H9 (cell line): ENCODE data around the gene ATAD5. TPM values are rescaled to one million over a fixed set of nuclear protein-coding genes. Genes with fewer than 3 reads are reported as not detected.

ENCODE experiments used
- DNase-seq: peaks from one replicate; pipeline ENCODE4 v3.0.0-alpha.2; 2017
- H2AFZ ChIP-seq: one replicate; pipeline ENCODE4 v1.6.1; 2013; ENCODE audit warnings: mild to moderate bottlenecking, low read length, control low read depth, moderate library complexity
- H2AK5ac ChIP-seq: 2 replicates; pipeline ENCODE4 v1.6.1; 2013; ENCODE audit warnings: low read length, control low read depth, mixed read lengths; ENCODE audit not compliant: insufficient read length
- H2BK120ac ChIP-seq: one replicate; pipeline ENCODE4 v1.6.1; 2013; ENCODE audit warnings: low read depth, mild to moderate bottlenecking, low read length, control low read depth, inconsistent platforms; ENCODE audit not compliant: poor library complexity, severe bottlenecking
- H2BK12ac ChIP-seq: 2 replicates; pipeline ENCODE4 v1.6.1; 2013; ENCODE audit warnings: low read length, control low read depth, mixed read lengths, low read depth; ENCODE audit not compliant: insufficient read length
- H2BK15ac ChIP-seq: 2 replicates; pipeline ENCODE4 v1.6.1; 2013; ENCODE audit warnings: low read depth, low read length, control low read depth
- H2BK20ac ChIP-seq: one replicate; pipeline ENCODE4 v1.6.1; 2013; ENCODE audit warnings: low read depth, mild to moderate bottlenecking, low read length, control low read depth, inconsistent platforms; ENCODE audit not compliant: poor library complexity, severe bottlenecking
- H2BK5ac ChIP-seq: 2 replicates; pipeline ENCODE4 v1.6.1; 2013; ENCODE audit warnings: low read length, control low read depth, mixed read lengths; ENCODE audit not compliant: insufficient read length
- H3K14ac ChIP-seq: 2 replicates; pipeline ENCODE4 v1.6.1; 2013; ENCODE audit warnings: low read length, control low read depth; ENCODE audit not compliant: insufficient read depth
- H3K18ac ChIP-seq: 2 replicates; pipeline ENCODE4 v1.6.1; 2013; ENCODE audit warnings: low read depth, mild to moderate bottlenecking, mixed read lengths, low read length, control low read depth; ENCODE audit not compliant: insufficient read length
- H3K23ac ChIP-seq: 2 replicates; pipeline ENCODE4 v1.6.1; 2013; ENCODE audit warnings: low read length, control low read depth, mixed read lengths, low read depth; ENCODE audit not compliant: insufficient read length
- H3K23me2 ChIP-seq: 2 replicates; pipeline ENCODE4 v1.6.1; 2013; ENCODE audit warnings: low read depth, mild to moderate bottlenecking, mixed read lengths, low read length, control low read depth; ENCODE audit not compliant: insufficient read length, poor library complexity, severe bottlenecking
- H3K27ac ChIP-seq: 2 replicates; pipeline ENCODE4 v1.5.1; 2013; ENCODE audit warnings: low read length, control low read depth, mixed read lengths, low read depth; ENCODE audit not compliant: insufficient read length
- H3K27me3 ChIP-seq: 2 replicates; pipeline ENCODE4 v1.6.1; 2013; ENCODE audit warnings: low read length, control low read depth, inconsistent platforms; ENCODE audit not compliant: insufficient read depth
- H3K4ac ChIP-seq: 2 replicates; pipeline ENCODE4 v1.6.1; 2013; ENCODE audit warnings: low read depth, mild to moderate bottlenecking, control low read depth, inconsistent platforms, low read length, moderate library complexity
- H3K4me1 ChIP-seq: 2 replicates; pipeline ENCODE4 v1.6.1; 2013; ENCODE audit warnings: low read length, control low read depth, inconsistent platforms; ENCODE audit not compliant: insufficient read depth
- H3K4me2 ChIP-seq: 2 replicates; pipeline ENCODE4 v1.6.1; 2013; ENCODE audit warnings: low read length, control low read depth, mixed read lengths; ENCODE audit not compliant: insufficient read length, insufficient read depth
- H3K56ac ChIP-seq: 2 replicates; pipeline ENCODE4 v1.6.1; 2013; ENCODE audit warnings: low read depth, mild to moderate bottlenecking, mixed read lengths, low read length, control low read depth; ENCODE audit not compliant: insufficient read length
- H3K79me1 ChIP-seq: 2 replicates; pipeline ENCODE4 v1.6.1; 2013; ENCODE audit warnings: low read depth, mild to moderate bottlenecking, moderate library complexity, low read length, control low read depth, inconsistent platforms; ENCODE audit not compliant: insufficient read depth, poor library complexity, severe bottlenecking
- H3K79me2 ChIP-seq: 2 replicates; pipeline ENCODE4 v1.6.1; 2013; ENCODE audit warnings: low read length, control low read depth, inconsistent platforms; ENCODE audit not compliant: insufficient read depth
- H3K9ac ChIP-seq: 2 replicates; pipeline ENCODE4 v1.6.1; 2013; ENCODE audit warnings: low read length, control low read depth, mixed read lengths; ENCODE audit not compliant: insufficient read length; ENCODE audit errors: extremely low read depth
- H3K9me3 ChIP-seq: one replicate; pipeline ENCODE4 v1.6.1; 2013; ENCODE audit warnings: low read depth, low read length, inconsistent platforms; ENCODE audit not compliant: control insufficient read depth
- H3T11ph ChIP-seq: one replicate; pipeline ENCODE4 v1.6.1; 2013; ENCODE audit warnings: mild to moderate bottlenecking, low read length, control low read depth, inconsistent platforms
- H4K20me1 ChIP-seq: one replicate; pipeline ENCODE4 v1.6.1; 2013; ENCODE audit not compliant: control insufficient read depth, insufficient read length, insufficient read depth
- H4K5ac ChIP-seq: 2 replicates; pipeline ENCODE4 v1.6.1; 2013; ENCODE audit warnings: low read depth, mild to moderate bottlenecking, mixed read lengths, low read length, control low read depth; ENCODE audit not compliant: insufficient read length
- H4K8ac ChIP-seq: replicated peaks from 2 replicates; pipeline ENCODE4 v1.6.1; 2013; ENCODE audit warnings: low read length, control low read depth, mixed read lengths, low read depth; ENCODE audit not compliant: insufficient read length
- H4K91ac ChIP-seq: 2 replicates; pipeline ENCODE4 v1.6.1; 2013; ENCODE audit warnings: low read depth, mild to moderate bottlenecking, moderate library complexity, mixed read lengths, low read length, control low read depth; ENCODE audit not compliant: insufficient read length
- H3K27ac Mint-ChIP-seq, 3 experiments: 2 replicates in 2 of 3; 3 replicates in 1 of 3; pipeline ENCODE4 v1.8.0; 2020 to 2021; ENCODE audit warnings: mixed read lengths in 3 of 3, mild to moderate bottlenecking in 1 of 3, moderate library complexity in 1 of 3
- H3K27me3 Mint-ChIP-seq: 2 replicates; pipeline ENCODE4 v1.8.0; 2021; ENCODE audit warnings: low read depth, mild to moderate bottlenecking, moderate library complexity, mixed read lengths
- H3K36me3 Mint-ChIP-seq, 3 experiments: 2 replicates in 2 of 3; 3 replicates in 1 of 3; pipeline ENCODE4 v1.8.0; 2020 to 2021; ENCODE audit warnings: low read depth in 3 of 3, mixed read lengths in 3 of 3; ENCODE audit not compliant: insufficient read depth in 1 of 3
- H3K4me1 Mint-ChIP-seq, 2 experiments: 2 replicates each; pipeline ENCODE4 v1.8.0; 2020; ENCODE audit warnings: mixed read lengths in 2 of 2
- H3K4me3 Mint-ChIP-seq, 2 experiments: 2 replicates in 1 of 2; 3 replicates in 1 of 2; pipeline ENCODE4 v1.8.0; 2020 to 2021; ENCODE audit warnings: mild to moderate bottlenecking in 2 of 2, mixed read lengths in 2 of 2, moderate library complexity in 1 of 2
- H3K9me3 Mint-ChIP-seq, 2 experiments: 2 replicates in 1 of 2; 3 replicates in 1 of 2; pipeline ENCODE4 v1.8.0; 2020; ENCODE audit warnings: mild to moderate bottlenecking in 2 of 2, mixed read lengths in 2 of 2, moderate library complexity in 1 of 2
- WGBS: extraction: QIAGEN DNeasy Blood & Tissue Kit; methylation state at CpG from one replicate; pipeline ENCODE4 v1.1.7; 2013; ENCODE audit warnings: missing lambda C conversion rate, low lambda C conversion rate, mixed read lengths; ENCODE audit not compliant: insufficient read length; ENCODE audit errors: extremely low coverage; 5-methylcytosine and 5-hydroxymethylcytosine counted together
- total RNA-seq: library from RNA; stranded (reverse); gene quantifications from 2 replicates; pipeline ENCODE4 v1.2.1, GENCODE V29; 2021
- TF ChIP-seq, protein P1 (sequence below): fragments of 200-600 bp; sonication (generic); conservative IDR thresholded peaks from 3 replicates; pipeline ENCODE4 v1.8.0; 2021; ENCODE audit warnings: antibody characterized with exemption, mild to moderate bottlenecking

ATAD5 gene
- total RNA-seq, 1 experiment from 2014 or later = 27.0 TPM

DNA sequence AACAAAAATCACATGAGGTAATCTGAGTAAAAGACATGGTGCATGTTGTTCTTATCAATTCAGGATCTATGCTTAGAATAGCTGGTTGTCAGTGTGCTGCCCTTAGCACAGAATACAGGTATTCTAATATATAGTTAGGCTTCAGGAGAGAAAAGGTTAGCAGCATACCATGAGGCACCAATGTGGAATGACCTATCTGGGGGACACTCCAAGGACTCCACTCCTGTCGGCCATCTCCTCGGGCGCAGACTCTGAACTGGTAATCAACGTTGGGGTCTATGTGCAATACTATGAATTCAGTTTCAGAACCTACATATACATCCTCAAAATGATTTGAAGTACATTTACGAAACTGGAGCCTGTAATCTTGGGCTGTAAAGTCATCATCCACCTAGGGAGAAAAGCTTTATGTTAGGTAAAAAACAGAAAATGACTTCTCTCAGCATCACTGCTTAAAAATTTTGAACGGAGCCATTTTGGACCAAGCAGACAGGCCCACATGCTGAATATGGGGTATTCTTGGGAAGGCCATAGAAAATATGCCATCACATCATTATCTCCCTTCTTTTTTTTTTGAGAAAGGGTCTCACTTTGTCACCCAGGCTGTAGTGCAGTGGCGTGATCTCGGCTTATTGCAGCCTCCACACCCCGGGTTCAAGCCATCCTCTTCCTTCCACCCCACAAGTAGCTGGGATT, 38.3 kb upstream of the ATAD5 start:
- no peaks in the 10 kb centered on the region for H3K27me3 Mint-ChIP-seq
- H3K79me2 ChIP-seq = no peaks in the 10 kb centered on the region
- H3K9ac ChIP-seq = no peak overlapping the region
- no peak overlapping the region for H3K18ac ChIP-seq
- H4K91ac ChIP-seq = no peak overlapping the region
- H3K79me1 ChIP-seq = no peaks in the 10 kb centered on the region
- no peaks in the 10 kb centered on the region for H3K9me3 ChIP-seq
- peak overlapping the region in 2 of 3 experiments; percentile 44 to 69; a peak in 2 of 7 replicates for H3K27ac Mint-ChIP-seq
- no CpG with 5 or more reads among the region's 9 CpGs for WGBS
- H4K20me1 ChIP-seq = no peaks in the 10 kb centered on the region
- no peak overlapping the region for H4K5ac ChIP-seq
- H3K23ac ChIP-seq = no peak overlapping the region
- H3K27me3 ChIP-seq = no peaks in the 10 kb centered on the region
- H2AK5ac ChIP-seq = no peak overlapping the region
- no peak overlapping the region for H3T11ph ChIP-seq
- no peaks in the 10 kb centered on the region for H3K4me1 ChIP-seq
- no peak overlapping the region for H3K56ac ChIP-seq
- H3K14ac ChIP-seq = no peak overlapping the region
- no peaks in the 10 kb centered on the region for H3K9me3 Mint-ChIP-seq
- H3K4ac ChIP-seq = no peak overlapping the region
- TF ChIP-seq, protein P1, sequence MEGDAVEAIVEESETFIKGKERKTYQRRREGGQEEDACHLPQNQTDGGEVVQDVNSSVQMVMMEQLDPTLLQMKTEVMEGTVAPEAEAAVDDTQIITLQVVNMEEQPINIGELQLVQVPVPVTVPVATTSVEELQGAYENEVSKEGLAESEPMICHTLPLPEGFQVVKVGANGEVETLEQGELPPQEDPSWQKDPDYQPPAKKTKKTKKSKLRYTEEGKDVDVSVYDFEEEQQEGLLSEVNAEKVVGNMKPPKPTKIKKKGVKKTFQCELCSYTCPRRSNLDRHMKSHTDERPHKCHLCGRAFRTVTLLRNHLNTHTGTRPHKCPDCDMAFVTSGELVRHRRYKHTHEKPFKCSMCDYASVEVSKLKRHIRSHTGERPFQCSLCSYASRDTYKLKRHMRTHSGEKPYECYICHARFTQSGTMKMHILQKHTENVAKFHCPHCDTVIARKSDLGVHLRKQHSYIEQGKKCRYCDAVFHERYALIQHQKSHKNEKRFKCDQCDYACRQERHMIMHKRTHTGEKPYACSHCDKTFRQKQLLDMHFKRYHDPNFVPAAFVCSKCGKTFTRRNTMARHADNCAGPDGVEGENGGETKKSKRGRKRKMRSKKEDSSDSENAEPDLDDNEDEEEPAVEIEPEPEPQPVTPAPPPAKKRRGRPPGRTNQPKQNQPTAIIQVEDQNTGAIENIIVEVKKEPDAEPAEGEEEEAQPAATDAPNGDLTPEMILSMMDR = no peak
- H3K23me2 ChIP-seq = no peaks in the 10 kb centered on the region
- H2BK12ac ChIP-seq = no peak overlapping the region
- no peak overlapping the region for H2AFZ ChIP-seq
- no peak overlapping the region for H2BK20ac ChIP-seq
- H3K4me2 ChIP-seq = no peak overlapping the region
- no peak overlapping the region for H3K4me3 Mint-ChIP-seq
- H3K27ac ChIP-seq = no peak overlapping the region
- no peak overlapping the region for H2BK15ac ChIP-seq
- DNase-seq = no peak
- H3K36me3 Mint-ChIP-seq = peaks cover 33 to 85% (median 72%) of the 10 kb centered on the region in 3 experiments; a peak in 6 of 7 replicates
- H2BK5ac ChIP-seq = no peak overlapping the region
- H3K4me1 Mint-ChIP-seq = no peaks in the 10 kb centered on the region
- no peak overlapping the region for H4K8ac ChIP-seq
- no peak overlapping the region for H2BK120ac ChIP-seq
